CD14-positive monocyte (primary cell): ENCODE data around the gene RYR3. TPM values are rescaled to one million over a fixed set of nuclear protein-coding genes. Genes with fewer than 3 reads are reported as not detected.

ENCODE experiments used
- DNase-seq, 3 donors: peaks; one replicate each; pipeline ENCODE4 v3.0.0-alpha.2; 2011 to 2022
- H2AFZ ChIP-seq: 2 replicates; pipeline ENCODE4 v1.6.0; 2012; ENCODE audit warnings: mild to moderate bottlenecking, low read depth, low read length, inconsistent platforms; ENCODE audit not compliant: insufficient read depth, poor library complexity, severe bottlenecking
- H3K27ac ChIP-seq, 2 donors: 1 replicate in 1 of 2; 2 replicates in 1 of 2; pipeline ENCODE4 v1.5.1; 2012 to 2013; ENCODE audit warnings: low read length in 2 of 2, control low read depth in 1 of 2, inconsistent platforms in 1 of 2, low read depth in 1 of 2, mild to moderate bottlenecking in 1 of 2
- H3K27me3 ChIP-seq, 2 donors: one replicate each; pipeline versions ENCODE4 v1.6.0 to v1.6.1; 2011 to 2013; ENCODE audit warnings: low read length in 2 of 2; ENCODE audit not compliant: control insufficient read depth in 2 of 2, insufficient read depth in 2 of 2
- H3K36me3 ChIP-seq, 2 donors: replicated peaks in 1 of 2; 1 replicate in 1 of 2; 2 replicates in 1 of 2; pipeline versions ENCODE4 v1.5.1 to v1.6.1; 2012 to 2013; ENCODE audit warnings: low read length in 2 of 2, control low read depth in 1 of 2, inconsistent platforms in 1 of 2, mild to moderate bottlenecking in 1 of 2; ENCODE audit not compliant: insufficient read depth in 2 of 2, control insufficient read depth in 1 of 2
- H3K4me1 ChIP-seq, 2 donors: 1 replicate in 1 of 2; 2 replicates in 1 of 2; pipeline versions ENCODE4 v1.5.1 to v1.6.1; 2012 to 2013; ENCODE audit warnings: low read length in 2 of 2, control low read depth in 1 of 2, inconsistent platforms in 1 of 2, mild to moderate bottlenecking in 1 of 2, moderate library complexity in 1 of 2; ENCODE audit not compliant: insufficient read depth in 2 of 2, control insufficient read depth in 1 of 2
- H3K4me2 ChIP-seq: replicated peaks from 2 replicates; pipeline ENCODE3; 2012; ENCODE audit warnings: low read length, moderate library complexity, mild to moderate bottlenecking; ENCODE audit not compliant: poor library complexity, severe bottlenecking; ENCODE audit errors: extremely low read depth
- H3K4me3 ChIP-seq, 3 experiments: fragments of 200-600 bp in 1 of 3; sonication (generic) in 1 of 3; replicated peaks in 1 of 3; 1 replicate in 2 of 3; 2 replicates in 1 of 3; pipeline ENCODE4 v1.5.1; 2011 to 2013; ENCODE audit warnings: low read length in 3 of 3, mild to moderate bottlenecking in 3 of 3, control low read depth in 2 of 3, low read depth in 2 of 3, inconsistent platforms in 1 of 3, moderate library complexity in 1 of 3
- H3K79me2 ChIP-seq: 2 replicates; pipeline ENCODE4 v1.6.0; 2012; ENCODE audit warnings: mild to moderate bottlenecking, control low read depth, inconsistent platforms, low read length, moderate library complexity; ENCODE audit not compliant: insufficient read depth
- H3K9ac ChIP-seq: 2 replicates; pipeline ENCODE4 v1.6.0; 2017; ENCODE audit warnings: low read length, mild to moderate bottlenecking; ENCODE audit not compliant: insufficient read depth, poor library complexity, severe bottlenecking
- H3K9me3 ChIP-seq, 2 donors: replicated peaks in 1 of 2; 1 replicate in 1 of 2; 2 replicates in 1 of 2; pipeline versions ENCODE4 v1.5.1 to v1.6.1; 2012 to 2013; ENCODE audit warnings: low read length in 2 of 2, control low read depth in 1 of 2; ENCODE audit not compliant: control insufficient read depth in 1 of 2, insufficient read depth in 1 of 2
- H4K20me1 ChIP-seq: 2 replicates; pipeline ENCODE4 v1.6.0; 2012; ENCODE audit warnings: mild to moderate bottlenecking, low read length, control low read depth, moderate library complexity; ENCODE audit not compliant: insufficient read depth
- H3K27ac Mint-ChIP-seq, 7 donors: one replicate each; pipeline ENCODE4 v1.8.0; 2020; ENCODE audit warnings: mild to moderate bottlenecking in 7 of 7, mixed read lengths in 7 of 7, moderate library complexity in 6 of 7, inconsistent platforms in 2 of 7
- H3K27me3 Mint-ChIP-seq, 3 donors: one replicate each; pipeline ENCODE4 v1.8.0; 2021 to 2022; ENCODE audit warnings: low read depth in 3 of 3, mild to moderate bottlenecking in 3 of 3, mixed read lengths in 3 of 3, moderate library complexity in 3 of 3, inconsistent platforms in 1 of 3
- H3K36me3 Mint-ChIP-seq, 2 donors: one replicate each; pipeline ENCODE4 v1.8.0; 2020; ENCODE audit warnings: mixed read lengths in 2 of 2, inconsistent platforms in 1 of 2, mild to moderate bottlenecking in 1 of 2
- H3K4me1 Mint-ChIP-seq: one replicate; pipeline ENCODE4 v1.8.0; 2020; ENCODE audit warnings: mild to moderate bottlenecking, mixed read lengths
- H3K4me3 Mint-ChIP-seq, 2 donors: one replicate each; pipeline ENCODE4 v1.8.0; 2020; ENCODE audit warnings: mild to moderate bottlenecking in 2 of 2, mixed read lengths in 2 of 2, moderate library complexity in 1 of 2
- H3K9me3 Mint-ChIP-seq, 7 donors: one replicate each; pipeline ENCODE4 v1.8.0; 2020 to 2022; ENCODE audit warnings: mixed read lengths in 7 of 7, mild to moderate bottlenecking in 6 of 7, moderate library complexity in 6 of 7, inconsistent platforms in 2 of 7
- WGBS: methylation state at CpG from one replicate; pipeline ENCODE4 v1.1.5; 2013; ENCODE audit warnings: missing lambda C conversion rate; ENCODE audit not compliant: insufficient coverage; 5-methylcytosine and 5-hydroxymethylcytosine counted together
- intact Hi-C, 2 donors: fragments of 100-400 bp; cut with micrococcal nuclease; formaldehyde crosslinking; loops; one replicate each; pipeline versions ENCODE4 v1.15.0 to v1.15.1; 2023
- polyA plus RNA-seq, 3 donors: library from polyadenylated mRNA; depleted of rRNA in 1 of 3; unstranded in 2 of 3; stranded (reverse) in 1 of 3; fragments of 300-500 nt in 2 of 3; fragments of >200 nt in 1 of 3; fragmentation: Illumina TruSeq in 2 of 3; gene quantifications; 1 replicate in 2 of 3; 2 replicates in 1 of 3; pipeline ENCODE4 v1.2.3, GENCODE V29; 2012 to 2021
- TF ChIP-seq, protein P1 (sequence below): fragments of 200-600 bp; IDR thresholded peaks from one replicate; pipeline ENCODE4 v1.8.0; 2022; ENCODE audit warnings: antibody characterized with exemption, mild to moderate bottlenecking

The RYR3 gene
- polyA plus RNA-seq, 3 donors, result not detected

DNA sequence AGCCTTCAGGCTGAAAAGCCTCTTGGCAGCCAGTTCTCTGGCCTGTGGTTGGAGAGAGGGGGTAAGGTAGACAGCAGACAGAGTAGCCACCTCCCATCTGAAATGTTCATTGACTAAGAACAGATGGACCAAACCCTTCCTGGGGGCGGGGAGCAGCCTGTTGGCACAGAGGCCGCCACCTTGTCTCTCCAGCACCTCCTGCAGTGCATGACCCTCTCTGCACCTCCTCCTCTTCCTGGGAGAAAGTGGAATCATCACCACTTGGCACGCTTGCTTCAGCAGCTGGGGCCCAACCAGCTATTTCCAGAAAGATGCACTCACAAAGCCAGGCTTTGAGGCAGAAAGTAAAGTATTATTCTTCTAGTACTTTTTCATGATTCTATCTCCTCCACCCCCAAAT lies 344.1 kb downstream of the RYR3 start:
- no peaks in the 10 kb centered on the region for H3K79me2 ChIP-seq
- H3K4me3 ChIP-seq, result no peak overlapping the region
- no peak overlapping the region for H3K4me2 ChIP-seq
- no peak overlapping the region for H3K27ac ChIP-seq
- H3K9me3 Mint-ChIP-seq, result peaks cover 0 to 9% (median 6%) of the 10 kb centered on the region in 7 donors
- H3K27ac Mint-ChIP-seq, result no peak overlapping the region
- TF ChIP-seq, protein P1, sequence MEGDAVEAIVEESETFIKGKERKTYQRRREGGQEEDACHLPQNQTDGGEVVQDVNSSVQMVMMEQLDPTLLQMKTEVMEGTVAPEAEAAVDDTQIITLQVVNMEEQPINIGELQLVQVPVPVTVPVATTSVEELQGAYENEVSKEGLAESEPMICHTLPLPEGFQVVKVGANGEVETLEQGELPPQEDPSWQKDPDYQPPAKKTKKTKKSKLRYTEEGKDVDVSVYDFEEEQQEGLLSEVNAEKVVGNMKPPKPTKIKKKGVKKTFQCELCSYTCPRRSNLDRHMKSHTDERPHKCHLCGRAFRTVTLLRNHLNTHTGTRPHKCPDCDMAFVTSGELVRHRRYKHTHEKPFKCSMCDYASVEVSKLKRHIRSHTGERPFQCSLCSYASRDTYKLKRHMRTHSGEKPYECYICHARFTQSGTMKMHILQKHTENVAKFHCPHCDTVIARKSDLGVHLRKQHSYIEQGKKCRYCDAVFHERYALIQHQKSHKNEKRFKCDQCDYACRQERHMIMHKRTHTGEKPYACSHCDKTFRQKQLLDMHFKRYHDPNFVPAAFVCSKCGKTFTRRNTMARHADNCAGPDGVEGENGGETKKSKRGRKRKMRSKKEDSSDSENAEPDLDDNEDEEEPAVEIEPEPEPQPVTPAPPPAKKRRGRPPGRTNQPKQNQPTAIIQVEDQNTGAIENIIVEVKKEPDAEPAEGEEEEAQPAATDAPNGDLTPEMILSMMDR, result no peak
- no peaks in the 10 kb centered on the region for H3K4me1 ChIP-seq
- no peak for DNase-seq
- no peaks in the 10 kb centered on the region for H3K36me3 Mint-ChIP-seq
- H3K27me3 ChIP-seq, result no peaks in the 10 kb centered on the region
- intact Hi-C loops, result no loop called here
- no peak overlapping the region for H2AFZ ChIP-seq
- peaks cover 5% of the 10 kb centered on the region for H3K4me1 Mint-ChIP-seq
- H4K20me1 ChIP-seq, result no peaks in the 10 kb centered on the region
- H3K27me3 Mint-ChIP-seq, result peaks cover 0 to 2% (median 1%) of the 10 kb centered on the region in 3 donors
- H3K9me3 ChIP-seq, result peaks cover 0 to 9% of the 10 kb centered on the region in 2 donors
- no peak overlapping the region for H3K9ac ChIP-seq
- 100% methylated on average over 1 of the region's 3 CpGs for WGBS
- H3K4me3 Mint-ChIP-seq, result no peak overlapping the region
- H3K36me3 ChIP-seq, result no peaks in the 10 kb centered on the region

DNA sequence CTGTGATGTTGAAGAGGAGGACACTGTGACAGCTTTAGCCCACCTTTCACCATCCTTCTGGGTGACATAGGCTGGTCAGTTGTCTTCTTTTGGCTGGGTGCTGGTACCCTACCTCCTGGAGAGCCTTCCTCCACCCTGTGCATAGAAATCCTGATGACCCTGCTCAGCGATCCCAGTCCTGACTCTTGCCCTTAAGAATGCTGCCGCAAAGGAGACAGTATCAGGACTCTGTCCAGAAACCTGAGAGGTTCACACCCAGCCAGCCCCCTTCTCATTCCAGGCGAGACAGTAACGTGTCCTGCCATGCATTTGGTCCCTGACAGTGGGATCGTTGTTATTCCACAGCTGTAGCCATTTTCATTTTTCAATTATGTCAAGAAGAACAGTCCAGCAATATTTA lies 344.7 kb downstream of the RYR3 start:
- Mint-ChIP-seq H3K27ac (no peak overlapping the region), H3K9me3 (peaks cover 0 to 12% (median 6%) of the 10 kb centered on the region in 7 donors), H3K4me3 (no peak overlapping the region), H3K36me3 (no peaks in the 10 kb centered on the region), H3K4me1 (peaks cover 5% of the 10 kb centered on the region), H3K27me3 (peaks cover 0 to 2% (median 1%) of the 10 kb centered on the region in 3 donors)
- Histone ChIP-seq H3K27ac (no peak overlapping the region), H3K79me2 (no peaks in the 10 kb centered on the region), H3K36me3 (no peaks in the 10 kb centered on the region), H2AFZ (no peak overlapping the region), H3K4me3 (no peak overlapping the region), H3K27me3 (no peaks in the 10 kb centered on the region), H3K9ac (no peak overlapping the region), H3K9me3 (peaks cover 0 to 9% of the 10 kb centered on the region in 2 donors), H3K4me1 (no peaks in the 10 kb centered on the region), H4K20me1 (no peaks in the 10 kb centered on the region), H3K4me2 (no peak overlapping the region)
- TF ChIP-seq, protein P1, result no peak
- no peak for DNase-seq
- WGBS, result 87% methylated on average over 3 of the region's 5 CpGs
- intact Hi-C loops, result no loop called here
